ENCODE measurements around the gene FOXR1.
A peak's percentile ranks its signal among the peaks of the same experiment; 100 is the strongest.

The FOXR1 gene

DNA sequence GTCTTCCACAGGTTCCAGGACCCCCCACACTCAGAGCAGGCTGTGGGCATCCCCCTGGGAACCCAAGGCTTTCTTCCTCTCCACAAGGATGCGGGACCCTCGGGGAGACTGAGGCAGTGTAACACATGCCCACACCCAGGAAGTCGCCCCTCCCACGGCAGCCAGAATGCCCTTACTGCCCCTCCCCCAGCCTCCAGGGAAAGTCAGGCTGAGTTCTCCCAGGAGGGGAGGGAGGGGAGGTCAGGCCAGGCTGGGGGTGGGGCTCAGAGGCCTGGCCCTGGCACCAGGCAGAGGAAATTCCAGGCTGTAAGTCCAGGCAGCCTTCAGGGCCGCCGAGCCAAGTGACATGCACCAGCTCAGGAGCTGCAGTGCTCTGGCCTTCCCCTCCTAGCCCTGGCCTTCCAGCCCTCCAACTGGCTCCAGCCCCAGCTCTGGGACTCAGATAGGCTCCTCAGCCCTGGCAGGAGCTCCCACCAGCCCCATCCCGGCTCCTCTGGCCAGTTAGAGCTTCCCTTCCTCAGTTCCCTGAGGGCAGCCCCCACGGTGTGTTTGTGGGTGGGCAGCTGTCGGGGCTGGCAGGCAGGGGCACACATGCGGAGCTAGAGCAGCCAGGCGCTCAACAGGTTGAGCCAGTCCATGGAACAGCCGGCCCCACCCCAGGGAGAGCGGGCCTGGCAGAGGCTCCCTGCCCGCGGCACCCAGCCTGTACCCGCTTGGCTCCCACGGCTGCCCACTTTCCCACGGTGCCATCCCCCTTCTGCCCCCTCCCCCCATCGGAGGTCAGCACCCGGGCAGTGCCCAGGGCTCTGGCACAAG, 49.4 kb upstream of the FOXR1 start (continued):
- TF ChIP-seq, protein P1, sequence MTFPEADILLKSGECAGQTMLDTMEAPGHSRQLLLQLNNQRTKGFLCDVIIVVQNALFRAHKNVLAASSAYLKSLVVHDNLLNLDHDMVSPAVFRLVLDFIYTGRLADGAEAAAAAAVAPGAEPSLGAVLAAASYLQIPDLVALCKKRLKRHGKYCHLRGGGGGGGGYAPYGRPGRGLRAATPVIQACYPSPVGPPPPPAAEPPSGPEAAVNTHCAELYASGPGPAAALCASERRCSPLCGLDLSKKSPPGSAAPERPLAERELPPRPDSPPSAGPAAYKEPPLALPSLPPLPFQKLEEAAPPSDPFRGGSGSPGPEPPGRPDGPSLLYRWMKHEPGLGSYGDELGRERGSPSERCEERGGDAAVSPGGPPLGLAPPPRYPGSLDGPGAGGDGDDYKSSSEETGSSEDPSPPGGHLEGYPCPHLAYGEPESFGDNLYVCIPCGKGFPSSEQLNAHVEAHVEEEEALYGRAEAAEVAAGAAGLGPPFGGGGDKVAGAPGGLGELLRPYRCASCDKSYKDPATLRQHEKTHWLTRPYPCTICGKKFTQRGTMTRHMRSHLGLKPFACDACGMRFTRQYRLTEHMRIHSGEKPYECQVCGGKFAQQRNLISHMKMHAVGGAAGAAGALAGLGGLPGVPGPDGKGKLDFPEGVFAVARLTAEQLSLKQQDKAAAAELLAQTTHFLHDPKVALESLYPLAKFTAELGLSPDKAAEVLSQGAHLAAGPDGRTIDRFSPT (tag by site-specific recombination; IDR thresholded peaks at IDR 0.05) = peak; percentile 71
- no peak for TF ChIP-seq ZNF837 (tag by site-specific recombination; IDR thresholded peaks at IDR 0.05)
- no peak for TF ChIP-seq ZNF707 (tag by site-specific recombination; IDR thresholded peaks at IDR 0.05)
- TF ChIP-seq, protein P2, sequence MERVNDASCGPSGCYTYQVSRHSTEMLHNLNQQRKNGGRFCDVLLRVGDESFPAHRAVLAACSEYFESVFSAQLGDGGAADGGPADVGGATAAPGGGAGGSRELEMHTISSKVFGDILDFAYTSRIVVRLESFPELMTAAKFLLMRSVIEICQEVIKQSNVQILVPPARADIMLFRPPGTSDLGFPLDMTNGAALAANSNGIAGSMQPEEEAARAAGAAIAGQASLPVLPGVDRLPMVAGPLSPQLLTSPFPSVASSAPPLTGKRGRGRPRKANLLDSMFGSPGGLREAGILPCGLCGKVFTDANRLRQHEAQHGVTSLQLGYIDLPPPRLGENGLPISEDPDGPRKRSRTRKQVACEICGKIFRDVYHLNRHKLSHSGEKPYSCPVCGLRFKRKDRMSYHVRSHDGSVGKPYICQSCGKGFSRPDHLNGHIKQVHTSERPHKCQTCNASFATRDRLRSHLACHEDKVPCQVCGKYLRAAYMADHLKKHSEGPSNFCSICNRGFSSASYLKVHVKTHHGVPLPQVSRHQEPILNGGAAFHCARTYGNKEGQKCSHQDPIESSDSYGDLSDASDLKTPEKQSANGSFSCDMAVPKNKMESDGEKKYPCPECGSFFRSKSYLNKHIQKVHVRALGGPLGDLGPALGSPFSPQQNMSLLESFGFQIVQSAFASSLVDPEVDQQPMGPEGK (tag by site-specific recombination; IDR thresholded peaks at IDR 0.05) = no peak
- TF ChIP-seq ZNF292 (tag by site-specific recombination; IDR thresholded peaks at IDR 0.05; ENCODE audit: borderline replicate concordance, low read depth) = no peak
- peak; percentile 64 for TF ChIP-seq SCRT1 (tag by site-specific recombination; IDR thresholded peaks at IDR 0.05; ENCODE audit: borderline replicate concordance)
- TF ChIP-seq ZNF776 (tag by site-specific recombination; IDR thresholded peaks at IDR 0.05; ENCODE audit: borderline replicate concordance) = no peak
- 0 out of 2 replicates have a peak, but pooled peaks have one; percentile 18 for TF ChIP-seq IKZF3 (tag by site-specific recombination; IDR thresholded peaks at IDR 0.05)
- no peak for TF ChIP-seq ZNF473 (tag by site-specific recombination; IDR thresholded peaks at IDR 0.05)
- no peak for TF ChIP-seq ZNF423 (tag by site-specific recombination; IDR thresholded peaks at IDR 0.05)
- TF ChIP-seq, protein P3, sequence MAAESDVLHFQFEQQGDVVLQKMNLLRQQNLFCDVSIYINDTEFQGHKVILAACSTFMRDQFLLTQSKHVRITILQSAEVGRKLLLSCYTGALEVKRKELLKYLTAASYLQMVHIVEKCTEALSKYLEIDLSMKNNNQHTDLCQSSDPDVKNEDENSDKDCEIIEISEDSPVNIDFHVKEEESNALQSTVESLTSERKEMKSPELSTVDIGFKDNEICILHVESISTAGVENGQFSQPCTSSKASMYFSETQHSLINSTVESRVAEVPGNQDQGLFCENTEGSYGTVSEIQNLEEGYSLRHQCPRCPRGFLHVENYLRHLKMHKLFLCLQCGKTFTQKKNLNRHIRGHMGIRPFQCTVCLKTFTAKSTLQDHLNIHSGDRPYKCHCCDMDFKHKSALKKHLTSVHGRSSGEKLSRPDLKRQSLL (tag by site-specific recombination; IDR thresholded peaks at IDR 0.05) = no peak
- TF ChIP-seq GLIS2 (tag by site-specific recombination; IDR thresholded peaks at IDR 0.05) = peak; percentile 51; the same call in 1 of the 2 replicates
- no peak for TF ChIP-seq ZNF10 (tag by site-specific recombination; IDR thresholded peaks at IDR 0.05)
- no peak for TF ChIP-seq ZNF184 (tag by site-specific recombination; IDR thresholded peaks at IDR 0.05)
- TF ChIP-seq GLIS1 (tag by site-specific recombination; IDR thresholded peaks at IDR 0.05) = peak; percentile 42; the same call in 1 of the 2 replicates
- TF ChIP-seq, protein P4, sequence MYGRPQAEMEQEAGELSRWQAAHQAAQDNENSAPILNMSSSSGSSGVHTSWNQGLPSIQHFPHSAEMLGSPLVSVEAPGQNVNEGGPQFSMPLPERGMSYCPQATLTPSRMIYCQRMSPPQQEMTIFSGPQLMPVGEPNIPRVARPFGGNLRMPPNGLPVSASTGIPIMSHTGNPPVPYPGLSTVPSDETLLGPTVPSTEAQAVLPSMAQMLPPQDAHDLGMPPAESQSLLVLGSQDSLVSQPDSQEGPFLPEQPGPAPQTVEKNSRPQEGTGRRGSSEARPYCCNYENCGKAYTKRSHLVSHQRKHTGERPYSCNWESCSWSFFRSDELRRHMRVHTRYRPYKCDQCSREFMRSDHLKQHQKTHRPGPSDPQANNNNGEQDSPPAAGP (tag by site-specific recombination; IDR thresholded peaks at IDR 0.05) = 0 out of 2 replicates have a peak, but pooled peaks have one; percentile 34
- no peak for TF ChIP-seq ZNF544 (tag by site-specific recombination; IDR thresholded peaks at IDR 0.05)
- peak; percentile 70 for TF ChIP-seq ZNF341 (tag by site-specific recombination; IDR thresholded peaks at IDR 0.05; ENCODE audit: low read depth)

All from HEK293 (cell line).